Sciatic nerve (tissue), 2 donors: ENCODE data around the gene FGGY. TPM values are rescaled to one million over a fixed set of nuclear protein-coding genes. Genes with fewer than 3 reads are reported as not detected.

Experiments
- ATAC-seq: fragments of 200-7000 bp; cut with Tn5 transposase; one replicate; pipeline ENCODE4 v1.9.1; 2020; ENCODE audit warnings: mild to moderate bottlenecking, moderate library complexity
- DNase-seq: peaks from one replicate; pipeline ENCODE4 v3.0.0-alpha.2; 2020; ENCODE audit warnings: low spot score
- intact Hi-C: fragments of 100-400 bp; cut with DNase I; formaldehyde crosslinking; loops from one replicate; pipeline ENCODE4 v1.14.2; 2022
- total RNA-seq: library from RNA; stranded (reverse); fragmentation: NEBNext Ultra II Directional; extraction: Animal tissue kit (Norgen Biotek cat#: 25700); gene quantifications from one replicate; pipeline ENCODE4 v1.2.1, GENCODE V29; 2021
- donor health status: DM: no; HTN: no; CAD: no.
- donor health status: DM: no; HTN: no; CAD: no.

FGGY gene
- total RNA-seq, 1 donor from 2014 or later = 41.1 TPM

DNA sequence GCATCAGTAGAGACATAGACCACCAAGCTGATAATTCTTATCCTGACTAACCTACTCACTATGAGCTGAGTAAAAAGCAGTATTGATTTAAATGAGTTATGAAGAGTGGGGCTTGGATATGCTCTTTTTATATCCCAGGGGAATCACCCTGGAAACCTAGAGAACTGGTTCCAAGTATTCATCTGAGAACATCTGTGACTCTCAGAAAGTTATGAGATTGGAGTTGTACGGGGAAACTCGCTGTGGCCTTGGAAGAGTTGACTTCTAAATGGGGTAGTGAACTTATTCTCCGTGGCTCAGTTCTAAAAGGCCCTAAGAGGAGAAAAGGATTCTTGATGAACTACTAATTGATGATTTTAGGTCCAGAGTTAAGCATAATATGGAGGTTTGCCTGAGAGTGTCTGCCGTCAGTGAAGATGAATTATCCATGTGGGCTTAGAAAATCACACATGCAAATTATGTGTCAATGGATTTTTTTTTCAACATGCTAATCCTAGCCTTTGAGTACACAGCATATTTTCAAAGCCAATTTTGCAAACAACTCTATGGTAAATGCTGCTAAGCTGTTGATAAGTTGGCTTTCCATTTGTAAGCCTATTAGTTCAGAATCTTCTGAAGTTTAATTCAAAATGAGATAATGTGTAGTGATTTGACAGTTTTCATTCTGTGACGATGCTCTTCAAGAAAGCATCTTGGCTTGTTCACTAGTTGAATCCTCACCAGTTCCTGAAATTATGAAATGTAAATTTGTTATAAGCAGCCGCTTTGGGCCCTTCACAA lies 122.7 kb downstream of the FGGY start:
- no peak for ATAC-seq
- intact Hi-C loops = no loop called here
- no peak for DNase-seq

DNA sequence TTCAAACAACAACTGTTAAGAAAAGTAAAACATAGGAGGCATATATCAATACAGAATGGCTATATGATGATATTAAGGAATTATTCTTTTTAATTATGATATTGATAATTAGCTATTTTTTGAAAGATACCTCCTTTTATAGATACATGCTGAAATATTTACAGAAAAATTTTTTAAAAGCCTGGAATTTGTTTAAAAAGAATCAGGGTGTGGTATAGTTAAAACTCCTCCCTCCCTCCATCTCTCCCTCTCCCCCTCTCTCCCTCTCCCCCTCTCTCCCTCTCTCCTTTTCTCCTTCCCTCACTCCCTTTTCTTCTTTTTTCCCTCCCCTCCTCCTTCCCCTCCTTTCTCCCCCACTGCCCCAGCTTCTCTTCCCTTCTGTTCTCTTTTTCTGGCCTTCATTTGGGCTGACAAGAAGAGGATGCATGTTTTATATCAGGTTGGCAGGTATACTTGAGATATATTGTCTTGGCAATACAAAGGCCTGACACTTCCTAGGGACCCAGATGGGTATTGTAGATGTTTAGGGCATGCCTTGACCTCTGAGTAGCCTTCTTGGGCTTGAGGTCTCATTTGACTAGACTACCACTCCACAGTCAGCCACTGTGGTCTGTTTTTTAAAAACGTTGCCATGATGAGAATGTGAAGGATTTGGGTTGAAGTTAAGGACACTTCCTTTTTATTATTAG lies 124.5 kb downstream of the FGGY start:
- DNase-seq (no peak), ATAC-seq (no peak)
- intact Hi-C loops = no loop called here

- ATAC-seq (peak; percentile 90), DNase-seq (peak; percentile 92)
- intact Hi-C loops = no loop called here
Observed at GRCh38 chr1:59422921-59423575, 126.2 kb downstream of the FGGY start.

- no peak for DNase-seq
- no peak for ATAC-seq
- intact Hi-C loops = no loop called here
Observed at GRCh38 chr1:59427155-59427554, 130.3 kb downstream of the FGGY start.

DNA sequence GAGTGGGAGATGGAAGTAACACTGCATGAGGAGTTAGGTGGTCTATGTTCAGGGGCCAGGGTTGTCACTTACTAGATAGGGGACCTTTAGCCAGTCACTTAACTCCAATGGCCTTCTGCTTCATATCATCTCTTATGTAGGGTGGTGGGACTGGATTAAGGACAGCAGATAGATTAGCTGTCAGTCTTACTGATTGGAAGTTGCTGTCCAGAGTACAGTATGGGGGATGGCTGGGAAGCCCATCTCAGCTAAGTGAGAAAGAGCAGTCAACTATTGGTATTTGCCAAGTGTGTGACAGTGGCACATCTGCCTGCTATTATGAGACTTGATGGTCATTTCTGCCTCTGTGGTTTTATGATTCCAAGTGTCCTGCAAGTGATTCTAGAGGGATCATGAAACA lies 130.9 kb downstream of the FGGY start:
- DNase-seq = no peak
- ATAC-seq = no peak
- intact Hi-C loops = no loop called here

- ATAC-seq (no peak), DNase-seq (no peak)
- intact Hi-C loops = no loop called here
Observed at GRCh38 chr1:59428828-59429227, 131.9 kb downstream of the FGGY start.

- ATAC-seq (no peak), DNase-seq (no peak)
- intact Hi-C loops = no loop called here
Observed at GRCh38 chr1:59429656-59430055, 132.8 kb downstream of the FGGY start.

GRCh38 chr1:59431566-59432294 lies 134.8 kb downstream of the FGGY start:
- DNase-seq (no peak), ATAC-seq (no peak)
- intact Hi-C loops = no loop called here

DNA sequence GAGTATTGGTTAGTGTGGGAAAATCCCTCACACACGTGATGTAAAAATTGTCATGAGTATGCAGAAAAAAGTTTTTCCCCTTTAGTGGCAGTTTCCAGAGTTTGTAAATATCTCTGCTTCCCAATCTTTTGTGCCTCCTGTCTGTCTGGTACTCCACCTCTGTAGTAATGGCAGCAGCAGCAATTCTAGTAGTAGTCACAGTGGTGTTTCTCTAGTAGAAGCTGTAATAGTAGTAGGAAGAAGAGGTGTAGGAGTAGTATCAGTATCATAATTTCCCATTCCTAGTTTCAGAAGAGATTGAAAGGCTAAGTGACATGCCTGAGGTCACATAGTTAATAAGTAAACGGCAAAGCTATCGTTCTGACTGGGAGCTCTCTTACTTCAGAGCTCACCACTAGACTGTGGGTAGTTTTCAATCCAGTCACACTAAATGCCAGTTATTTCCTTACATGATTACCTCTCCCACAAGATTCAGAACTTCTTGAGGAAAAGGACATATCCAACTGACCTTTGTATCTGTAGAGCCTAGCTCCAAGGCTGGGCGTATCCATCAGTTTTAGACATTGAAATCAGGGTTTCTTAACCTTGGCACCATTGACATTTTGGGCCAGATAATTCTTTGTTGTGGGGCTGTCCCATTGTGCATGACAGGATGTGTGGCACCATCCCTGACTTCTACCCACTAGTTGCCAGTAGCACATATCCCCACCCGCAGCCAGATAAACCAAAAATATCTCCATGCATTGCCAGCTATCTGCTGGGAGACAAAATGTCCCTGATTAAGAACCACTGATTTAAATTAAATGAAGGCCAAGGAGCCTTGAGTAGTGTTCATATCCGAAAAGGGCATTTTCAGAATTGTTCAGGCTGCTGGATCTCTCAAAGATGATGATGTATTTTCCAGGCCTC lies 135.9 kb downstream of the FGGY start:
- ATAC-seq (no peak), DNase-seq (no peak)
- intact Hi-C loops = no loop called here

DNA sequence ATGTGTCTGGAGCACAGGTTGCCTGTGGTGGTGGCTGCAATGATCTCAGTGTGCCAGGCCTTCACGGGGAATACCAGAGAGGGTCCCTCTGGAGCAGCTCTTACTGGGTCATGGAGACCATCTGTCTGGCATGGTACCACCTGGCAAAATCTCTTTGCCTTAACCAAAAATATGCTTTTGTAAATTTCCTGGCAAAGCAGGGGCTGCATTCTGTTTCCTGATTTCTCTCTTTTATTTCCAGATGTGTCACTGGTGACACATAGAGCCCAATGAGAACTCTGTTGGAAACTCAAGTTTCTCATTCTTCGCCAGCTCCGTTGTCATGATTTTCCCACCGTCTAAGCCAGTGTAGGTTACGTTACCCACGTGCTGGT lies 136.5 kb downstream of the FGGY start:
- peak; percentile 65 for ATAC-seq
- intact Hi-C loops = no loop called here
- no peak for DNase-seq

DNA sequence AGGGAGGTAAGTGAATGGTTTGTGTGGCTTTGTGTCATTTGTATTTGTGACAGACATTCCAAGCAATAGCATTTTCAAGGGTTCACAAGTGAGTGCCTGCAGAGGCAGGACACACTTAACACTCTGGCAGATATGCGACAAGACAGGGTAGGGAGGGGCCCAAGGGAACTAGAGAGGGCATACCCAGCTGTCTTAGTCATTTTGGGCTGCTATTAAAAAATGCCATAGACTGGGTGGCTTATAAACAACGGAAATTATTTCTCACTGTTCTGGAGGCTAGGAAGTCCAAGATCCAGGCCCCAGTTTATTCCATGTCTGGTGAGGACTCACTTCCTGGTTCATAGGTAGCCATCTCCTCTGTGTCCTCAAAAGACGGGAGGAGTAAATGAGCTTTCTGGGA lies 137.4 kb downstream of the FGGY start:
- ATAC-seq (no peak), DNase-seq (no peak)
- intact Hi-C loops = no loop called here

GRCh38 chr1:59436637-59437036 lies 139.7 kb downstream of the FGGY start:
- ATAC-seq (no peak), DNase-seq (no peak)
- intact Hi-C loops = no loop called here

- intact Hi-C loops = no loop called here
- DNase-seq = no peak
- ATAC-seq = no peak
Observed at GRCh38 chr1:59438058-59438560, 141.2 kb downstream of the FGGY start.

GRCh38 chr1:59442492-59442891 lies 145.6 kb downstream of the FGGY start:
- DNase-seq (no peak), ATAC-seq (no peak)
- intact Hi-C loops = no loop called here

- DNase-seq = no peak
- intact Hi-C loops = no loop called here
- no peak for ATAC-seq
Observed at GRCh38 chr1:59443310-59443709, 146.4 kb downstream of the FGGY start.

GRCh38 chr1:59444520-59444919 lies 147.6 kb downstream of the FGGY start:
- ATAC-seq (no peak), DNase-seq (no peak)
- intact Hi-C loops = no loop called here

GRCh38 chr1:59445040-59445439 lies 148.1 kb downstream of the FGGY start:
- ATAC-seq (peak; percentile 71), DNase-seq (no peak)
- intact Hi-C loops = no loop called here

- peak; percentile 69 for ATAC-seq
- intact Hi-C loops = no loop called here
- no peak for DNase-seq
Observed at GRCh38 chr1:59446257-59446901, 149.5 kb downstream of the FGGY start.
